K562 (cell line): ENCODE data around the gene LRRC4B. TPM values are rescaled to one million over a fixed set of nuclear protein-coding genes. Genes with fewer than 3 reads are reported as not detected.

Source experiments
- BRF1 ChIP-seq: IDR thresholded peaks from 3 replicates; pipeline ENCODE4 v1.6.1; 2011; ENCODE audit warnings: borderline replicate concordance, mild to moderate bottlenecking; ENCODE audit not compliant: insufficient read length; ENCODE audit errors: extremely low read depth
- MAZ ChIP-seq, 2 experiments: fragments of 450-650 bp in 1 of 2; sonication (generic) in 1 of 2; formaldehyde crosslinking; IDR thresholded peaks in 1 of 2; conservative IDR thresholded peaks in 1 of 2; 2 replicates each; pipeline versions ENCODE4 v1.4.0 to v1.5.0; 2020; ENCODE audit warnings: mild to moderate bottlenecking in 1 of 2, missing genetic modification reagents in 1 of 2
- SOX6 ChIP-seq: fragments of 450-650 bp; IDR thresholded peaks from 2 replicates; pipeline ENCODE4 v1.6.1; 2014; ENCODE audit warnings: mild to moderate bottlenecking
- ZBTB7A ChIP-seq: IDR thresholded peaks from 2 replicates; pipeline ENCODE4 v1.6.1; 2011; ENCODE audit warnings: low read depth, mild to moderate bottlenecking, low read length, moderate library complexity, borderline replicate concordance; ENCODE audit not compliant: control insufficient read depth
- ZC3H11A ChIP-seq: IDR thresholded peaks from 2 replicates; pipeline ENCODE4 v1.6.1; 2012; ENCODE audit warnings: low read depth, low read length, improper control_type of control experiment
- ZNF263 ChIP-seq: sonication (generic); formaldehyde crosslinking; IDR thresholded peaks from 2 replicates; pipeline ENCODE4 v1.8.0; 2022; ENCODE audit warnings: mild to moderate bottlenecking, missing genetic modification reagents, borderline replicate concordance
- ZNF282 ChIP-seq: sonication (generic); formaldehyde crosslinking; IDR thresholded peaks from 2 replicates; pipeline ENCODE4 v1.8.1; 2023; ENCODE audit warnings: missing genetic modification reagents
- ZNF444 ChIP-seq: fragments of 250-450 bp; sonication (Bioruptor Pico); IDR thresholded peaks from 2 replicates; pipeline ENCODE4 v1.4.0; 2020; ENCODE audit warnings: mild to moderate bottlenecking, moderate library complexity
- ZSCAN29 ChIP-seq: fragments of 450-650 bp; IDR thresholded peaks from 2 replicates; pipeline ENCODE4 v1.6.1; 2017
- polyA plus RNA-seq, 8 experiments: library from polyadenylated mRNA; depleted of rRNA in 4 of 8; stranded (reverse) in 5 of 8; unstranded in 3 of 8; fragments of >200 nt; fragmentation: Nextera tagmentation in 2 of 8; fragmentation: Illumina TruSeq in 1 of 8; extraction: Ambion mirVana in 2 of 8; extraction: Trizol in 1 of 8; gene quantifications; 2 replicates each; pipeline versions ENCODE4 v1.2.1 to v1.2.3, GENCODE V29; 2011 to 2014; ENCODE audit warnings: inconsistent platforms in 1 of 8, missing spikeins in 1 of 8
- total RNA-seq, 7 experiments: library from RNA; depleted of rRNA in 6 of 7; stranded (reverse); fragments of >200 nt in 6 of 7; fragmentation: Illumina TruSeq in 2 of 7; extraction: Trizol in 2 of 7; gene quantifications; 2 replicates each; pipeline versions ENCODE4 v1.2.1 to v1.2.3, GENCODE V29; 2011 to 2021; ENCODE audit warnings: low replicate concordance in 1 of 7
- TF ChIP-seq, protein P1 (sequence below), 2 experiments: fragments of 150-350 bp in 1 of 2; IDR thresholded peaks; 2 replicates each; pipeline ENCODE4 v1.6.1; 2012 to 2016; ENCODE audit warnings: low read depth in 2 of 2, low read length in 2 of 2, mild to moderate bottlenecking in 1 of 2, moderate library complexity in 1 of 2
- TF ChIP-seq, protein P2 (sequence below): fragments of 450-650 bp; formaldehyde crosslinking; IDR thresholded peaks from 2 replicates; pipeline ENCODE4 v1.4.0; 2022; ENCODE audit warnings: missing genetic modification characterization
- TF ChIP-seq, protein P3 (sequence below), 2 experiments: fragments of 450-650 bp in 1 of 2; sonication (generic) in 1 of 2; formaldehyde crosslinking; conservative IDR thresholded peaks; 2 replicates each; pipeline versions ENCODE4 v1.4.0 to v1.8.1; 2020 to 2022; ENCODE audit warnings: mild to moderate bottlenecking in 1 of 2, missing genetic modification reagents in 1 of 2
- TF ChIP-seq, protein P4 (sequence below): fragments of 450-650 bp; formaldehyde crosslinking; IDR thresholded peaks from 2 replicates; pipeline ENCODE4 v1.4.0; 2020; ENCODE audit warnings: mild to moderate bottlenecking, moderate library complexity
- TF ChIP-seq, protein P5 (sequence below), 3 experiments: fragments of 200-800 bp in 1 of 3; sonication (Bioruptor generic) in 1 of 3; sonication (generic) in 1 of 3; formaldehyde crosslinking in 1 of 3; IDR thresholded peaks; 2 replicates each; pipeline versions ENCODE4 v1.6.1 to v1.8.0; 2016 to 2022; ENCODE audit warnings: mild to moderate bottlenecking in 2 of 3, missing compliant biosample characterization in 2 of 3, missing genetic modification characterization in 2 of 3, missing genetic modification reagents in 1 of 3

Gene LRRC4B
- total and polyA plus RNA-seq, 9 of the 15 experiments (the other 6 are each of a cell fraction or from before 2014, with no cell fraction given) = 0.18 to 9.6 (median 2.9) TPM; not detected in 2

DNA sequence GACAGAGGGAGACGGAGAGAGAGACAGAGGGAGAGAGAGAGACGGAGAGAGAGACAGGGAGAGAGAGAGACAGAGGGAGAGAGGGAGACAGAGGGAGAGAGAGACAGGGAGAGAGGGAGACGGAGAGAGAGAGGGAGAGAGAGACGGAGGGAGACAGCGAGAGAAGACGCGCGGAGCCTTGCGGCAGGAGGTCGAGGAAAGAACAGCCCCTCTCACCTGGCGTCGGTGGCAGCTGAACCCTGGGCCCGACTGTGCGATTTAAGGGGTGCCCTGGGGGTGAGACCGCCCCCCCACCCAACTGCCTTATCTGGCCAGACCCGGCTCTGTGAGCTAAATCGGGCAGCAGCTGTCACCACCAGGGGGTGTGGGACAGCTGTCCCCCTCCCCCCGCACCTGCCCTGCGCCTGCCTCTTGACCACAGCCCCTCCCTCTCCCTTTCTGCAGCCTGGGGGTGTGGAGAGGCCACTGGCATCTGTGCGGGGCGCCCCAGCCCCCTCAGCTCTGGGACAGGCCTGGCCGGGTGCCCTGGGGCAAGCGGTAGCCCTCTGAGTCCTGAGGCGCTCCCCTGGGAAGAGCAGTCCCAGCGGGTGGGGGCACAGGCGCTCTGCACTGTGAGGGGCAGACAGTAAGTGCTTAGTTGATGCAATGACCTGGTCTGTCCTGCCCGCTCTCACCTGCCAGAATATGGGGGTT, 68.0 kb downstream of the LRRC4B start (continued):
- TF ChIP-seq, protein P1, sequence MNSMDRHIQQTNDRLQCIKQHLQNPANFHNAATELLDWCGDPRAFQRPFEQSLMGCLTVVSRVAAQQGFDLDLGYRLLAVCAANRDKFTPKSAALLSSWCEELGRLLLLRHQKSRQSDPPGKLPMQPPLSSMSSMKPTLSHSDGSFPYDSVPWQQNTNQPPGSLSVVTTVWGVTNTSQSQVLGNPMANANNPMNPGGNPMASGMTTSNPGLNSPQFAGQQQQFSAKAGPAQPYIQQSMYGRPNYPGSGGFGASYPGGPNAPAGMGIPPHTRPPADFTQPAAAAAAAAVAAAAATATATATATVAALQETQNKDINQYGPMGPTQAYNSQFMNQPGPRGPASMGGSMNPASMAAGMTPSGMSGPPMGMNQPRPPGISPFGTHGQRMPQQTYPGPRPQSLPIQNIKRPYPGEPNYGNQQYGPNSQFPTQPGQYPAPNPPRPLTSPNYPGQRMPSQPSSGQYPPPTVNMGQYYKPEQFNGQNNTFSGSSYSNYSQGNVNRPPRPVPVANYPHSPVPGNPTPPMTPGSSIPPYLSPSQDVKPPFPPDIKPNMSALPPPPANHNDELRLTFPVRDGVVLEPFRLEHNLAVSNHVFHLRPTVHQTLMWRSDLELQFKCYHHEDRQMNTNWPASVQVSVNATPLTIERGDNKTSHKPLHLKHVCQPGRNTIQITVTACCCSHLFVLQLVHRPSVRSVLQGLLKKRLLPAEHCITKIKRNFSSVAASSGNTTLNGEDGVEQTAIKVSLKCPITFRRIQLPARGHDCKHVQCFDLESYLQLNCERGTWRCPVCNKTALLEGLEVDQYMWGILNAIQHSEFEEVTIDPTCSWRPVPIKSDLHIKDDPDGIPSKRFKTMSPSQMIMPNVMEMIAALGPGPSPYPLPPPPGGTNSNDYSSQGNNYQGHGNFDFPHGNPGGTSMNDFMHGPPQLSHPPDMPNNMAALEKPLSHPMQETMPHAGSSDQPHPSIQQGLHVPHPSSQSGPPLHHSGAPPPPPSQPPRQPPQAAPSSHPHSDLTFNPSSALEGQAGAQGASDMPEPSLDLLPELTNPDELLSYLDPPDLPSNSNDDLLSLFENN (IDR thresholded peaks at IDR 0.05; ENCODE audit: low read depth in 2 of 2, low read length in 2 of 2) = 0 out of 4 replicates have a peak, but pooled peaks of 1 of the 2 experiments have one; percentile 35
- peak; percentile 27; the same call in 1 of the 2 replicates for TF ChIP-seq SOX6
- TF ChIP-seq, protein P2, sequence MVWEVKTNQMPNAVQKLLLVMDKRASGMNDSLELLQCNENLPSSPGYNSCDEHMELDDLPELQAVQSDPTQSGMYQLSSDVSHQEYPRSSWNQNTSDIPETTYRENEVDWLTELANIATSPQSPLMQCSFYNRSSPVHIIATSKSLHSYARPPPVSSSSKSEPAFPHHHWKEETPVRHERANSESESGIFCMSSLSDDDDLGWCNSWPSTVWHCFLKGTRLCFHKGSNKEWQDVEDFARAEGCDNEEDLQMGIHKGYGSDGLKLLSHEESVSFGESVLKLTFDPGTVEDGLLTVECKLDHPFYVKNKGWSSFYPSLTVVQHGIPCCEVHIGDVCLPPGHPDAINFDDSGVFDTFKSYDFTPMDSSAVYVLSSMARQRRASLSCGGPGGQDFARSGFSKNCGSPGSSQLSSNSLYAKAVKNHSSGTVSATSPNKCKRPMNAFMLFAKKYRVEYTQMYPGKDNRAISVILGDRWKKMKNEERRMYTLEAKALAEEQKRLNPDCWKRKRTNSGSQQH (CRISPR knock-in tag) = no peak
- TF ChIP-seq MAZ (CRISPR knock-in tag; conservative IDR thresholded peaks at IDR 0.05 in 1 of 2, IDR thresholded peaks at IDR 0.05 in 1 of 2) = peak; percentile 73 to 84
- no peak for TF ChIP-seq ZNF282
- TF ChIP-seq, protein P3, sequence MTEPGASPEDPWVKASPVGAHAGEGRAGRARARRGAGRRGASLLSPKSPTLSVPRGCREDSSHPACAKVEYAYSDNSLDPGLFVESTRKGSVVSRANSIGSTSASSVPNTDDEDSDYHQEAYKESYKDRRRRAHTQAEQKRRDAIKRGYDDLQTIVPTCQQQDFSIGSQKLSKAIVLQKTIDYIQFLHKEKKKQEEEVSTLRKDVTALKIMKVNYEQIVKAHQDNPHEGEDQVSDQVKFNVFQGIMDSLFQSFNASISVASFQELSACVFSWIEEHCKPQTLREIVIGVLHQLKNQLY (CRISPR knock-in tag; conservative IDR thresholded peaks at IDR 0.05) = no peak
- no peak for TF ChIP-seq ZC3H11A
- TF ChIP-seq BRF1 = no peak
- TF ChIP-seq, protein P4, sequence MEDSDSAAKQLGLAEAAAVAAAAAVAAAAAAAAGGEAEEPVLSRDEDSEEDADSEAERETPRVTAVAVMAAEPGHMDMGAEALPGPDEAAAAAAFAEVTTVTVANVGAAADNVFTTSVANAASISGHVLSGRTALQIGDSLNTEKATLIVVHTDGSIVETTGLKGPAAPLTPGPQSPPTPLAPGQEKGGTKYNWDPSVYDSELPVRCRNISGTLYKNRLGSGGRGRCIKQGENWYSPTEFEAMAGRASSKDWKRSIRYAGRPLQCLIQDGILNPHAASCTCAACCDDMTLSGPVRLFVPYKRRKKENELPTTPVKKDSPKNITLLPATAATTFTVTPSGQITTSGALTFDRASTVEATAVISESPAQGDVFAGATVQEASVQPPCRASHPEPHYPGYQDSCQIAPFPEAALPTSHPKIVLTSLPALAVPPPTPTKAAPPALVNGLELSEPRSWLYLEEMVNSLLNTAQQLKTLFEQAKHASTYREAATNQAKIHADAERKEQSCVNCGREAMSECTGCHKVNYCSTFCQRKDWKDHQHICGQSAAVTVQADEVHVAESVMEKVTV (CRISPR knock-in tag) = no peak
- TF ChIP-seq ZSCAN29 = no peak
- peak; percentile 94 for TF ChIP-seq ZBTB7A
- TF ChIP-seq ZNF263 = peak; percentile 61; the same call in 1 of the 2 replicates
- 0 out of 2 replicates have a peak, but pooled peaks have one; percentile 77 for TF ChIP-seq ZNF444
- TF ChIP-seq, protein P5, sequence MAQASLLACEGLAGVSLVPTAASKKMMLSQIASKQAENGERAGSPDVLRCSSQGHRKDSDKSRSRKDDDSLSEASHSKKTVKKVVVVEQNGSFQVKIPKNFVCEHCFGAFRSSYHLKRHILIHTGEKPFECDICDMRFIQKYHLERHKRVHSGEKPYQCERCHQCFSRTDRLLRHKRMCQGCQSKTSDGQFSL (CRISPR knock-in tag; IDR thresholded peaks at IDR 0.05) = peak; percentile 99
- TF ChIP-seq, protein P5 (tag; IDR thresholded peaks at IDR 0.05) = peak in 1 of 2 experiments; percentile 86; a peak in 2 of 4 replicates
